Natural killer cell (primary cell): ENCODE data around the gene CUL1. TPM values are rescaled to one million over a fixed set of nuclear protein-coding genes. Genes with fewer than 3 reads are reported as not detected.

Experiments used
- ATAC-seq, 3 donors: fragments of 150-1000 bp in 2 of 3; fragments of 200-7000 bp in 1 of 3; cut with Tn5 transposase; 1 replicate in 1 of 3; 2 replicates in 2 of 3; pipeline ENCODE4 v1.10.0; 2021; ENCODE audit warnings: mild to moderate bottlenecking in 2 of 3, moderate library complexity in 2 of 3
- DNase-seq, 2 donors: peaks; one replicate each; pipeline versions ENCODE4 v3.0.0 to v3.0.0-alpha.2; 2013 to 2021; ENCODE audit warnings: mixed read lengths in 1 of 2
- H3K27ac ChIP-seq: one replicate; pipeline ENCODE4 v1.5.1; 2013; ENCODE audit warnings: mild to moderate bottlenecking, low read length
- H3K27me3 ChIP-seq: one replicate; pipeline ENCODE4 v1.6.1; 2013; ENCODE audit warnings: low read length; ENCODE audit not compliant: control insufficient read depth, insufficient read depth
- H3K36me3 ChIP-seq: one replicate; pipeline ENCODE4 v1.6.1; 2013; ENCODE audit warnings: low read length; ENCODE audit not compliant: control insufficient read depth, insufficient read depth
- H3K4me1 ChIP-seq: one replicate; pipeline ENCODE4 v1.6.1; 2013; ENCODE audit warnings: low read length; ENCODE audit not compliant: control insufficient read depth, insufficient read depth
- H3K4me3 ChIP-seq: one replicate; pipeline ENCODE4 v1.5.1; 2013; ENCODE audit warnings: low read length
- H3K9me3 ChIP-seq: one replicate; pipeline ENCODE4 v1.6.1; 2013; ENCODE audit warnings: low read length; ENCODE audit not compliant: control insufficient read depth, insufficient read depth
- H3K27ac Mint-ChIP-seq, 2 donors: one replicate each; pipeline ENCODE4 v1.8.0; 2022; ENCODE audit warnings: mild to moderate bottlenecking in 2 of 2, mixed read lengths in 2 of 2, moderate library complexity in 1 of 2
- H3K27me3 Mint-ChIP-seq, 2 donors: one replicate each; pipeline ENCODE4 v1.8.0; 2022; ENCODE audit warnings: low read depth in 2 of 2, mixed read lengths in 2 of 2
- H3K36me3 Mint-ChIP-seq: one replicate; pipeline ENCODE4 v1.8.0; 2022; ENCODE audit warnings: mixed read lengths
- H3K4me1 Mint-ChIP-seq, 2 donors: one replicate each; pipeline ENCODE4 v1.8.0; 2022; ENCODE audit warnings: mixed read lengths in 2 of 2
- H3K4me3 Mint-ChIP-seq: one replicate; pipeline ENCODE4 v1.8.0; 2022; ENCODE audit warnings: mild to moderate bottlenecking, moderate library complexity, mixed read lengths
- H3K9me3 Mint-ChIP-seq, 2 donors: one replicate each; pipeline ENCODE4 v1.8.0; 2022; ENCODE audit warnings: mixed read lengths in 2 of 2
- CTCF ChIP-seq: fragments of 200-600 bp; IDR thresholded peaks from one replicate; pipeline ENCODE4 v1.8.0; 2022; ENCODE audit warnings: antibody characterized with exemption
- WGBS: methylation state at CpG from one replicate; pipeline ENCODE4 v1.1.7; 2013; ENCODE audit warnings: missing lambda C conversion rate; ENCODE audit not compliant: insufficient coverage; 5-methylcytosine and 5-hydroxymethylcytosine counted together
- intact Hi-C: fragments of 100-400 bp; cut with micrococcal nuclease; formaldehyde crosslinking; loops from one replicate; pipeline ENCODE4 v1.14.2; 2022
- total RNA-seq, 4 donors: library from RNA; stranded (reverse); fragments of 120-200 nt in 1 of 4; gene quantifications; one replicate each; pipeline versions ENCODE4 v1.2.3 to v1.2.4, GENCODE V29; 2013 to 2022

Gene CUL1
- total RNA-seq, 3 donors from 2014 or later (not counting 1 experiment from before 2014, with no cell fraction given): 37.4 to 45.1 (median 43.2) TPM

DNA sequence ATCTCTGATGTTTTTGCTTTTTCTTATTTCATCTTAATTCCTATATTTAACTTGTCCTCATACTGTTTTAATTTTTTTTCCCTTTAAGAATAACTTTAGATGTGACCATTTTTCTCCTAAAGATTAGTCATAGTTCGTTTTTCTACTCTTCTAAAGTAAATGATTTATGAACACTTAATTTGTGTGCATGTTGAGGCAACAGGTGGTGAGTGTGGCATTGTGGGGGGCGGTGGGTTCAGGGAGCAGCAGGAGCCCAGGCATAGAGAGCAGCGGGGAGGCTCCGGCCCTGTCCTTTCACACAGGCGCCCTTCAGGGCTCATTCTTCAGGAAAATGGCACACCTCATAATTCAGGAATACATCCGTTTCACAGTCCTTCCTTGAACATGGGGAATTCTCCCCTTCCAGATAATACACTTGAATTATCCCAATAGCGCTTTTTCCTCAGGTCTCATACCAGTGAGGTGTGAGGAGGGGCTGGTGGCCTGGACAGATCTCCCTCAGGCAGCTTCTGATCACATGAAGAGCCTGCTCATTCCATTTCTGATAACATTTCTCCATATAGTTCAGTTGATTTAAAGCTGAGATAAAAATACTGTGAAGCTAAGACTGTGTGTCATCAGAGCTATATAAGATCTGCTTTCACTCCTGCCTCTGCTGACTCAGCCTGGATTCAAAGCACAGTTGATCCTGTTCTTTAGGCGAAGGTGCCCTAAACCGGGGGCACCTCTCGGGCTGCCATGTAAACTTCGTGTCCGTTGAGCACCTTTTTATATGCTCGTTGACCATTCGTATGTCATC is 40.2 kb downstream of the CUL1 start:
- no peak overlapping the region for H3K4me3 ChIP-seq
- H3K4me3 Mint-ChIP-seq: no peak overlapping the region
- TF ChIP-seq CTCF: no peak
- peak overlapping the region; percentile 16 to 54 for H3K27ac Mint-ChIP-seq
- peaks cover 0 to under 1% of the 10 kb centered on the region in 2 donors for H3K9me3 Mint-ChIP-seq
- no peaks in the 10 kb centered on the region for H3K27me3 ChIP-seq
- no peaks in the 10 kb centered on the region for H3K4me1 ChIP-seq
- ATAC-seq: no peak
- H3K27me3 Mint-ChIP-seq: no peaks in the 10 kb centered on the region
- H3K9me3 ChIP-seq: no peaks in the 10 kb centered on the region
- no peak overlapping the region for H3K27ac ChIP-seq
- H3K36me3 ChIP-seq: peaks cover 33% of the 10 kb centered on the region
- no peak for DNase-seq
- peaks cover 31 to 44% of the 10 kb centered on the region in 2 donors for H3K4me1 Mint-ChIP-seq
- intact Hi-C loops: no loop called here
- 98% methylated on average over 12 of the region's 14 CpGs for WGBS
- H3K36me3 Mint-ChIP-seq: peaks cover 6% of the 10 kb centered on the region

GRCh38 chr7:148746135-148746534 is 47.4 kb downstream of the CUL1 start:
- H3K4me3 Mint-ChIP-seq: no peak overlapping the region
- 87% methylated on average over 3 of the region's 3 CpGs for WGBS
- no peak for TF ChIP-seq CTCF

DNA sequence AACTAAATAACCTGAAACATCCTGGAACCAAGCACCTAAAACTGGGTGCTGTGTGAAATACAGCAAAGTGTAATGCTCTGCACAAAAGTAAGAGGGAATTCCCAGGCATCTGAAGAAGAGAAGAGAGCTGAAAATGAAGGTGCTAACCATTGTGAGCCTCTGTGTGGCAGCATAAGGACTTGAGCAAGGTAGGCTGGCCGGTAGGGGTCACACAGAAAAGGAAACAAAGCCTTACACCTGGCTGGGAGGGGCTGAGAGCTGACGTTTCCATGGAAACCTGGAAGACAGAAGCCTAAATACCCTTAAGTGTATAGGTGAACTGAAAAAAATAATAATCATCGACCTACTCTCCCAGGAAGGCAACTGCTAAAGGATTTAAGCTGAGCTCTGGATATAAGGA is 48.6 kb downstream of the CUL1 start:
- H3K27ac Mint-ChIP-seq: peak overlapping the region; percentile 29 to 37
- ATAC-seq: peak in 2 of 3 donors; percentile 63 to 65

More at GRCh38 chr7:148746135-148746534, 47.4 kb downstream of the CUL1 start:
- intact Hi-C loops: no loop called here
- Mint-ChIP-seq H3K27ac (no peak overlapping the region), H3K9me3 (peaks cover 0 to 4% of the 10 kb centered on the region in 2 donors), H3K4me1 (peaks cover 26 to 36% of the 10 kb centered on the region in 2 donors), H3K27me3 (no peaks in the 10 kb centered on the region), H3K36me3 (peaks cover 6% of the 10 kb centered on the region)
- ATAC-seq (no peak), DNase-seq (no peak)
- H3K9me3 ChIP-seq: no peaks in the 10 kb centered on the region
- H3K4me3 ChIP-seq: no peak overlapping the region
- no peaks in the 10 kb centered on the region for H3K27me3 ChIP-seq
- peaks cover 2% of the 10 kb centered on the region for H3K36me3 ChIP-seq
- no peak overlapping the region for H3K27ac ChIP-seq
- H3K4me1 ChIP-seq: no peaks in the 10 kb centered on the region

More for the DNA sequence above, 48.6 kb downstream of the CUL1 start:
- no peak overlapping the region for H3K4me3 Mint-ChIP-seq
- peaks cover 21 to 30% of the 10 kb centered on the region in 2 donors for H3K4me1 Mint-ChIP-seq
- Histone ChIP-seq H3K27ac (no peak overlapping the region), H3K4me1 (no peaks in the 10 kb centered on the region), H3K27me3 (no peaks in the 10 kb centered on the region), H3K9me3 (no peaks in the 10 kb centered on the region), H3K4me3 (no peak overlapping the region), H3K36me3 (peaks cover 2% of the 10 kb centered on the region)
- H3K9me3 Mint-ChIP-seq: peaks cover 0 to 4% of the 10 kb centered on the region in 2 donors
- no peaks in the 10 kb centered on the region for H3K27me3 Mint-ChIP-seq
- peak in 1 of 2 donors; percentile 44 for DNase-seq
- no peak for TF ChIP-seq CTCF
- 40% methylated on average over 1 of the region's 3 CpGs for WGBS
- H3K36me3 Mint-ChIP-seq: peaks cover under 1% of the 10 kb centered on the region
- intact Hi-C loops: no loop called here
